HepG2 (cell line): ENCODE results near the gene SYVN1. TPM values are rescaled to one million over a fixed set of nuclear protein-coding genes. Genes with fewer than 3 reads are reported as not detected.

Source experiments
- ATAC-seq: fragments of 200-7000 bp; cut with Tn5 transposase; 3 replicates; pipeline ENCODE4 v1.9.1; 2020; ENCODE audit warnings: mild to moderate bottlenecking, moderate library complexity
- BruUV-seq: library from RNA; stranded (reverse); fragments of 400-500 nt; replicated peaks from 2 replicates; lab custom pipeline; 2021; lab: Mats Ljungman, UMichigan
- CTCF ChIA-PET: fragments of 300-600 bp; formaldehyde crosslinking; extraction: SDS; loops from one replicate; lab custom pipeline; 2021; ENCODE audit warnings: low total read pairs, inconsistent platforms, low intra/inter-chr PET ratio; lab: Yijun Ruan, JAX
- POLR2A ChIA-PET: fragments of 350-600 bp; sonication (Branson Sonifier 250); formaldehyde crosslinking; loops from one replicate; lab custom pipeline; 2020; ENCODE audit warnings: antibody characterized with exemption, inconsistent platforms; lab: Yijun Ruan, JAX
- DNase-seq: peaks from one replicate; pipeline ENCODE4 v3.0.0-alpha.2; 2015; ENCODE audit warnings: low spot score
- FAIRE-seq: peaks from 3 replicates; lab custom pipeline; 2011; peaks lifted over from hg19 to GRCh38; lab: Jason Lieb, UNC
- H2AFZ ChIP-seq: one replicate; pipeline ENCODE4 v1.6.1; 2011; ENCODE audit warnings: low read length, inconsistent platforms
- H3K27ac ChIP-seq: fragments of 300-600 bp; 3 replicates; pipeline ENCODE4 v1.8.0; 2011; ENCODE audit warnings: mixed run types, mild to moderate bottlenecking, mixed read lengths, low read length, inconsistent platforms; ENCODE audit not compliant: insufficient read depth; ENCODE audit errors: extremely low read length
- H3K27me3 ChIP-seq, 2 experiments: fragments of 200-600 bp in 1 of 2; 2 replicates in 1 of 2; 3 replicates in 1 of 2; pipeline versions ENCODE4 v1.6.0 to v1.8.0; 2011; ENCODE audit warnings: low read length in 2 of 2, mild to moderate bottlenecking in 2 of 2, moderate library complexity in 2 of 2, inconsistent platforms in 1 of 2; ENCODE audit not compliant: insufficient read depth in 2 of 2, control insufficient read depth in 1 of 2
- H3K36me3 ChIP-seq, 2 experiments: fragments of 200-600 bp in 1 of 2; replicated peaks in 1 of 2; 2 replicates in 1 of 2; 3 replicates in 1 of 2; pipeline versions ENCODE4 v1.5.1 to v1.8.0; 2011; ENCODE audit warnings: low read length in 2 of 2, inconsistent platforms in 1 of 2; ENCODE audit not compliant: insufficient read depth in 2 of 2, control insufficient read depth in 1 of 2
- H3K4me1 ChIP-seq: 2 replicates; pipeline ENCODE4 v1.5.1; 2012; ENCODE audit warnings: low read length, inconsistent platforms; ENCODE audit not compliant: insufficient read depth
- H3K4me2 ChIP-seq: 2 replicates; pipeline ENCODE4 v1.6.0; 2011; ENCODE audit warnings: low read depth, low read length, inconsistent platforms
- H3K4me3 ChIP-seq, 3 experiments: fragments of 200-600 bp in 1 of 3; sonication (generic), shearing (Covaris generic) in 1 of 3; replicated peaks in 1 of 3; 2 replicates each; pipeline ENCODE4 v1.5.1; 2011 to 2016; ENCODE audit warnings: low read length in 3 of 3, inconsistent platforms in 2 of 3, low read depth in 2 of 3, mild to moderate bottlenecking in 2 of 3, control low read depth in 1 of 3, mixed read lengths in 1 of 3; ENCODE audit not compliant: insufficient read depth in 1 of 3
- H3K79me2 ChIP-seq: one replicate; pipeline ENCODE4 v1.6.1; 2011; ENCODE audit warnings: low read length, inconsistent platforms; ENCODE audit not compliant: insufficient read depth
- H3K9ac ChIP-seq: 2 replicates; pipeline ENCODE4 v1.6.0; 2011; ENCODE audit warnings: mild to moderate bottlenecking, low read depth, low read length, inconsistent platforms; ENCODE audit not compliant: insufficient read depth
- H3K9me3 ChIP-seq: 2 replicates; pipeline ENCODE4 v1.5.1; 2012; ENCODE audit warnings: mild to moderate bottlenecking, low read length
- H4K20me1 ChIP-seq: 2 replicates; pipeline ENCODE4 v1.6.0; 2011; ENCODE audit warnings: inconsistent platforms, mild to moderate bottlenecking, low read length, moderate library complexity; ENCODE audit not compliant: insufficient read depth
- FOXA3 ChIP-seq: IDR thresholded peaks from 2 replicates; pipeline ENCODE4 v1.6.1; 2016; ENCODE audit warnings: missing genetic modification reagents, missing compliant biosample characterization
- FOXO4 ChIP-seq: sonication (generic); formaldehyde crosslinking; conservative IDR thresholded peaks from 2 replicates; pipeline ENCODE4 v1.8.1; 2023; ENCODE audit warnings: missing genetic modification reagents
- GPN1 ChIP-seq: sonication (generic); formaldehyde crosslinking; IDR thresholded peaks from 2 replicates; pipeline ENCODE4 v1.5.1; 2020; ENCODE audit warnings: missing genetic modification reagents, borderline replicate concordance
- MEF2D ChIP-seq: sonication (generic); formaldehyde crosslinking; IDR thresholded peaks from 2 replicates; pipeline ENCODE4 v1.5.1; 2020; ENCODE audit warnings: mild to moderate bottlenecking, missing genetic modification reagents
- MXD1 ChIP-seq: sonication (generic); formaldehyde crosslinking; IDR thresholded peaks from 2 replicates; pipeline ENCODE4 v1.4.0; 2020; ENCODE audit warnings: mild to moderate bottlenecking, missing genetic modification reagents
- PAWR ChIP-seq: sonication (generic); formaldehyde crosslinking; IDR thresholded peaks from 2 replicates; pipeline ENCODE4 v1.4.0; 2020; ENCODE audit warnings: missing genetic modification reagents, mild to moderate bottlenecking, borderline replicate concordance
- RFX1 ChIP-seq: fragments of 450-650 bp; IDR thresholded peaks from 2 replicates; pipeline ENCODE4 v1.6.1; 2017
- SNAI1 ChIP-seq: sonication (generic); formaldehyde crosslinking; IDR thresholded peaks from 2 replicates; pipeline ENCODE4 v1.5.0; 2020; ENCODE audit warnings: mild to moderate bottlenecking, missing genetic modification reagents, borderline replicate concordance
- SRY ChIP-seq: sonication (generic); formaldehyde crosslinking; IDR thresholded peaks from 2 replicates; pipeline ENCODE4 v1.8.0; 2022; ENCODE audit warnings: mild to moderate bottlenecking, missing genetic modification reagents
- U2AF2 ChIP-seq: fragments of 200-400 bp; formaldehyde crosslinking; IDR thresholded peaks from 2 replicates; pipeline ENCODE4 v1.6.1; 2017; ENCODE audit warnings: low read depth, mild to moderate bottlenecking, low read length
- ZFP91 ChIP-seq: sonication (generic); formaldehyde crosslinking; IDR thresholded peaks from 2 replicates; pipeline ENCODE4 v1.9.0; 2022; ENCODE audit warnings: missing genetic modification reagents, mild to moderate bottlenecking, borderline replicate concordance
- ZNF143 ChIP-seq: sonication (generic); formaldehyde crosslinking; IDR thresholded peaks from 2 replicates; pipeline ENCODE4 v1.4.0; 2020; ENCODE audit warnings: missing genetic modification reagents
- WGBS: methylation state at CpG from one replicate; pipeline ENCODE4 v1.1.6; 2017; ENCODE audit warnings: low lambda C conversion rate; 5-methylcytosine and 5-hydroxymethylcytosine counted together
- in situ Hi-C: cut with HindIII; loops from 2 replicates; pipeline ENCODE4 v1.10.0; 2017; ENCODE audit warnings: low pct_unique_long_range_greater_than_20kb; ENCODE audit not compliant: extremely low pct_ligation_motif_present
- intact Hi-C: fragments of 100-400 bp; cut with micrococcal nuclease; formaldehyde crosslinking; loops from one replicate; pipeline ENCODE4 v1.10.0; 2022; ENCODE audit not compliant: unreplicated experiment
- polyA plus RNA-seq, 8 experiments: library from polyadenylated mRNA; depleted of rRNA in 3 of 8; stranded (reverse) in 7 of 8; unstranded in 1 of 8; fragments of >200 nt; fragmentation: Illumina TruSeq in 4 of 8; extraction: Trizol in 4 of 8; gene quantifications; 2 replicates each; pipeline versions ENCODE4 v1.2.1 to v1.2.3, GENCODE V29; 2011 to 2016; ENCODE audit warnings: low read depth in 4 of 8, missing spikeins in 1 of 8, mixed read lengths in 1 of 8; ENCODE audit not compliant: insufficient read depth in 1 of 8
- total RNA-seq, 5 experiments: library from RNA; depleted of rRNA; stranded (reverse); fragments of >200 nt; fragmentation: Illumina TruSeq; extraction: Trizol; gene quantifications; 2 replicates each; pipeline ENCODE4 v1.2.3, GENCODE V29; 2016; ENCODE audit warnings: low read depth in 1 of 5

Gene SYVN1
- total and polyA plus RNA-seq, 2 of the 13 experiments (the other 11 are each of a cell fraction or from before 2014, with no cell fraction given): 10.3 to 22.5 TPM

- ATAC-seq: no peak
- ChIA-PET POLR2A (interaction anchor here (1.1 to 5.1 kb wide), 5 partner anchors 11 to 44 kb away, joined by 5 to 105 read pairs (median 85); partner anchors contain the start of genes CAPN1, FAU, MRPL49 and SPDYC), CTCF (no interaction called here)
- in situ Hi-C loops: no loop called here
- no peak for DNase-seq
- BruUV-seq: no TSS peak
- no peaks in the 10 kb centered on the region for H3K9me3 ChIP-seq
- H3K27ac ChIP-seq: no peak overlapping the region
- no peak overlapping the region for H3K4me3 ChIP-seq
- peaks cover 38% of the 10 kb centered on the region for H3K4me1 ChIP-seq
- no peak overlapping the region for H3K4me2 ChIP-seq
- H3K79me2 ChIP-seq: peaks cover 24% of the 10 kb centered on the region
- no peak for FAIRE-seq
- TF ChIP-seq RFX1 (no peak), ZFP91 (CRISPR knock-in tag) (no peak), FOXA3 (no peak), MEF2D (CRISPR knock-in tag) (no peak), SNAI1 (no peak), MXD1 (CRISPR knock-in tag) (no peak), GPN1 (no peak), U2AF2 (no peak), FOXO4 (CRISPR knock-in tag) (no peak), ZNF143 (CRISPR knock-in tag) (no peak), PAWR (no peak), SRY (CRISPR knock-in tag) (no peak)
- H3K36me3 ChIP-seq: peaks cover 5 to 15% of the 10 kb centered on the region in 2 experiments; a peak in 4 of 5 replicates
- no peak overlapping the region for H3K9ac ChIP-seq
- no peaks in the 10 kb centered on the region; a peak in 1 of 5 replicates for H3K27me3 ChIP-seq
- H4K20me1 ChIP-seq: peaks cover 13% of the 10 kb centered on the region
- intact Hi-C loops: no loop called here
- WGBS: 94% methylated on average over 15 of the region's 15 CpGs
- no peak overlapping the region for H2AFZ ChIP-seq
Observed at GRCh38 chr11:65136515-65137096, 2.3 kb upstream of the SYVN1 start.
